ENCODE results near the gene SUSD6.

DNA sequence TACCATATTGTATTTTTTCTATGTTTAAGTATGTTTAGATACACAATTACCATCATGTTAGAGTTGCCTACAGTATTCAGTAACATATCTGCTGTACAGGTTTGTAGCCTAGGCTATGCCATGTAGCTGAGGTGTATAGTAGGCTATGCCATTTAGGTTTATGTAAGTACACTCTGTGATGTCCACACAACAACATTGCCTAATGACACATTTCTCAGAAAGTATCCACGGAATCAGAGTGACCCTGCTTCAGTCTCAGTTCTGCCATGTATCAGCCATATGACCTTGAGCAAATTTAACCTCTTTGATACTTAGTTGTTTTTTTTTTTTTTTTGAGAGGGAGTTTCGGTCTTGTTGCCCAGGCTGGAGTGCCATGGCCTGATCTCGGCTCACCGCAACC is 12.7 kb downstream of the SUSD6 start:
- TF ChIP-seq, protein P1, sequence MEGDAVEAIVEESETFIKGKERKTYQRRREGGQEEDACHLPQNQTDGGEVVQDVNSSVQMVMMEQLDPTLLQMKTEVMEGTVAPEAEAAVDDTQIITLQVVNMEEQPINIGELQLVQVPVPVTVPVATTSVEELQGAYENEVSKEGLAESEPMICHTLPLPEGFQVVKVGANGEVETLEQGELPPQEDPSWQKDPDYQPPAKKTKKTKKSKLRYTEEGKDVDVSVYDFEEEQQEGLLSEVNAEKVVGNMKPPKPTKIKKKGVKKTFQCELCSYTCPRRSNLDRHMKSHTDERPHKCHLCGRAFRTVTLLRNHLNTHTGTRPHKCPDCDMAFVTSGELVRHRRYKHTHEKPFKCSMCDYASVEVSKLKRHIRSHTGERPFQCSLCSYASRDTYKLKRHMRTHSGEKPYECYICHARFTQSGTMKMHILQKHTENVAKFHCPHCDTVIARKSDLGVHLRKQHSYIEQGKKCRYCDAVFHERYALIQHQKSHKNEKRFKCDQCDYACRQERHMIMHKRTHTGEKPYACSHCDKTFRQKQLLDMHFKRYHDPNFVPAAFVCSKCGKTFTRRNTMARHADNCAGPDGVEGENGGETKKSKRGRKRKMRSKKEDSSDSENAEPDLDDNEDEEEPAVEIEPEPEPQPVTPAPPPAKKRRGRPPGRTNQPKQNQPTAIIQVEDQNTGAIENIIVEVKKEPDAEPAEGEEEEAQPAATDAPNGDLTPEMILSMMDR (IDR thresholded peaks at IDR 0.05; ENCODE audit: poor library complexity) = no peak
- no peak for TF ChIP-seq EZH2 (IDR thresholded peaks at IDR 0.05; ENCODE audit: borderline replicate concordance)
